Measurements from ENCODE around the gene POC1B. TPM values are rescaled to one million over a fixed set of nuclear protein-coding genes. Genes with fewer than 3 reads are reported as not detected.

POC1B gene
- polyA plus RNA-seq, 1 donor (not counting 4 experiments of a cell fraction or from before 2014, with no cell fraction given) = 16.4 TPM

DNA sequence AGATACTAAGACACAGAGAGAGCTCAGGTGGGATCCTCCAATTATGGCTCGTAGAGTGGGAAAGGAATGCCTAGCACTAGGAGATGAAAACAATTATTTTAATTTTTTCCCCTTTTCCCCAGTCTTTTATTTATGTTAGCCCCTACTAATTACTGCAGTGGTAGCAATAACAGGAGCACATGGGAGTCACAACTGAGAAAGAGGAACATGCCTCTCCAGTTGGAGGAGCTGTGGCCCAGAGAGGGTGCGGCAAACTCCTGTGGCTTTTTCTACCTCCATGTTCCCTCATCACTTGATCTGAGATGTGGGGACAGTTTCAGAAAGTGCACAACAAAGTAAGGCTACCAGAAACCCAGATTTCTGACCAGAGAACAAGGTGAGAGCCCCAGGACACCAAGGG, 25.9 kb upstream of the POC1B start:
- TF ChIP-seq, protein P1, sequence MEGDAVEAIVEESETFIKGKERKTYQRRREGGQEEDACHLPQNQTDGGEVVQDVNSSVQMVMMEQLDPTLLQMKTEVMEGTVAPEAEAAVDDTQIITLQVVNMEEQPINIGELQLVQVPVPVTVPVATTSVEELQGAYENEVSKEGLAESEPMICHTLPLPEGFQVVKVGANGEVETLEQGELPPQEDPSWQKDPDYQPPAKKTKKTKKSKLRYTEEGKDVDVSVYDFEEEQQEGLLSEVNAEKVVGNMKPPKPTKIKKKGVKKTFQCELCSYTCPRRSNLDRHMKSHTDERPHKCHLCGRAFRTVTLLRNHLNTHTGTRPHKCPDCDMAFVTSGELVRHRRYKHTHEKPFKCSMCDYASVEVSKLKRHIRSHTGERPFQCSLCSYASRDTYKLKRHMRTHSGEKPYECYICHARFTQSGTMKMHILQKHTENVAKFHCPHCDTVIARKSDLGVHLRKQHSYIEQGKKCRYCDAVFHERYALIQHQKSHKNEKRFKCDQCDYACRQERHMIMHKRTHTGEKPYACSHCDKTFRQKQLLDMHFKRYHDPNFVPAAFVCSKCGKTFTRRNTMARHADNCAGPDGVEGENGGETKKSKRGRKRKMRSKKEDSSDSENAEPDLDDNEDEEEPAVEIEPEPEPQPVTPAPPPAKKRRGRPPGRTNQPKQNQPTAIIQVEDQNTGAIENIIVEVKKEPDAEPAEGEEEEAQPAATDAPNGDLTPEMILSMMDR (optimal IDR thresholded peaks at IDR 0.05 in 1 of 3, IDR thresholded peaks at IDR 0.05 in 1 of 3, conservative IDR thresholded peaks at IDR 0.05 in 1 of 3; ENCODE audit: extremely low read depth in 1 of 3, insufficient read depth in 2 of 3, low read length in 3 of 3) = no peak
- TF ChIP-seq EZH2 (IDR thresholded peaks at IDR 0.05; ENCODE audit: low read length) = no peak
- Histone ChIP-seq H3K36me3 (ENCODE audit: control insufficient read depth in 2 of 2, extremely low read depth in 1 of 2, insufficient read depth in 2 of 2, low read length in 2 of 2) (no peaks in the 10 kb centered on the region), H3K9me1 (ENCODE audit: control insufficient read depth, extremely low read depth, insufficient read depth, low read length) (no peaks in the 10 kb centered on the region), H3K27me3 (ENCODE audit: control insufficient read depth, extremely low read depth, insufficient read depth, low read length) (no peaks in the 10 kb centered on the region), H3K9ac (ENCODE audit: control insufficient read depth, extremely low read depth, insufficient read depth, low read length) (no peak overlapping the region), H4K20me1 (ENCODE audit: control insufficient read depth, extremely low read depth, insufficient read depth, low read length) (no peaks in the 10 kb centered on the region), H3K79me2 (ENCODE audit: control insufficient read depth, insufficient read depth, low read length) (no peaks in the 10 kb centered on the region), H3K4me2 (ENCODE audit: control insufficient read depth, extremely low read depth, insufficient read depth, low read depth, low read length) (no peak overlapping the region), H2AFZ (ENCODE audit: control insufficient read depth, low read length) (no peak overlapping the region), H3K9me3 (ENCODE audit: control insufficient read depth, low read depth, low read length) (no peaks in the 10 kb centered on the region), H3K4me1 (ENCODE audit: control insufficient read depth, extremely low read depth, insufficient read depth, low read length) (peaks cover 3% of the 10 kb centered on the region), H3K27ac (ENCODE audit: control insufficient read depth, insufficient read depth, low read length) (no peak overlapping the region), H3K4me3 (ENCODE audit: control insufficient read depth in 2 of 3, extremely low read depth in 1 of 3, insufficient read depth in 2 of 3, low read depth in 1 of 3, low read length in 3 of 3) (no peak overlapping the region)
- no peak for FAIRE-seq
- DNase-seq (ENCODE audit: low read depth, low spot score) = no peak
- dilution Hi-C loops (cut with MboI; ENCODE audit: extremely low pct_ligation_motif_present, low sequenced_read_pairs) = no loop called here

DNA sequence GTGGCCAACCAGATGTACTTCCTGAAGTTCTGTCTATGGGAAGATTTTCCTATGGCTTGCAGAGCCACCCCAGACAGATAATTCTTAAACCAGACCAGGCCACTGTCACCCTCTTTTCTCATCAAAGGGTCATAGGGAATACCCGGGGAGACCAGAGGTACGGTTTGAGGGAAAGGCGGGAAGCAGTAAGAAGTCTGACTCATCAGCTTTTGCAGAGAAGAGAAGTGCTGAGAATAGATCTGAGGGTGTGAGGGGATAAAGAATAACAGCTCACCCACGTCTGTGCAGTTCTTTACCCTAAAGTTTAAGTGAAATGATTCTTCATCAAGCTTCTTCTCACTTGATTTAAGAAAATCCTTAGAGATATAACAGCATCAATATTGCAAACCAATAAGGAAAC, 21.3 kb upstream of the POC1B start:
- dilution Hi-C loops (cut with MboI; ENCODE audit: extremely low pct_ligation_motif_present, low sequenced_read_pairs) = no loop called here
- no peak overlapping the region for H3K27ac ChIP-seq (ENCODE audit: control insufficient read depth, insufficient read depth, low read length)
- no peak overlapping the region for H3K4me3 ChIP-seq (ENCODE audit: control insufficient read depth in 2 of 3, extremely low read depth in 1 of 3, insufficient read depth in 2 of 3, low read depth in 1 of 3, low read length in 3 of 3)
- H3K9ac ChIP-seq (ENCODE audit: control insufficient read depth, extremely low read depth, insufficient read depth, low read length) = no peak overlapping the region
- H3K36me3 ChIP-seq (ENCODE audit: control insufficient read depth in 2 of 2, extremely low read depth in 1 of 2, insufficient read depth in 2 of 2, low read length in 2 of 2) = no peaks in the 10 kb centered on the region
- peaks cover 5% of the 10 kb centered on the region for H3K4me1 ChIP-seq (ENCODE audit: control insufficient read depth, extremely low read depth, insufficient read depth, low read length)
- no peak overlapping the region for H3K4me2 ChIP-seq (ENCODE audit: control insufficient read depth, extremely low read depth, insufficient read depth, low read depth, low read length)
- no peaks in the 10 kb centered on the region for H3K79me2 ChIP-seq (ENCODE audit: control insufficient read depth, insufficient read depth, low read length)
- FAIRE-seq = no peak
- H4K20me1 ChIP-seq (ENCODE audit: control insufficient read depth, extremely low read depth, insufficient read depth, low read length) = no peaks in the 10 kb centered on the region
- DNase-seq (ENCODE audit: low read depth, low spot score) = no peak
- H3K9me1 ChIP-seq (ENCODE audit: control insufficient read depth, extremely low read depth, insufficient read depth, low read length) = no peaks in the 10 kb centered on the region
- no peak for TF ChIP-seq EZH2 (IDR thresholded peaks at IDR 0.05; ENCODE audit: low read length)
- TF ChIP-seq, protein P1 (optimal IDR thresholded peaks at IDR 0.05 in 1 of 3, IDR thresholded peaks at IDR 0.05 in 1 of 3, conservative IDR thresholded peaks at IDR 0.05 in 1 of 3; ENCODE audit: extremely low read depth in 1 of 3, insufficient read depth in 2 of 3, low read length in 3 of 3) = no peak
- H3K27me3 ChIP-seq (ENCODE audit: control insufficient read depth, extremely low read depth, insufficient read depth, low read length) = no peaks in the 10 kb centered on the region
- H2AFZ ChIP-seq (ENCODE audit: control insufficient read depth, low read length) = no peak overlapping the region
- no peaks in the 10 kb centered on the region for H3K9me3 ChIP-seq (ENCODE audit: control insufficient read depth, low read depth, low read length)

Measured in keratinocyte (primary cell).